Brain microvascular endothelial cell (primary cell): ENCODE data around the gene STOML2.

Source experiments
- DNase-seq: peaks from one replicate; pipeline ENCODE4 v3.0.0-alpha.2; 2020
- H3K27ac ChIP-seq: fragments of 250-450 bp; sonication (Bioruptor Pico); 2 replicates; pipeline ENCODE4 v1.5.1; 2020; ENCODE audit warnings: mild to moderate bottlenecking, moderate library complexity
- H3K27me3 ChIP-seq: fragments of 250-450 bp; sonication (Bioruptor Pico); replicated peaks from 2 replicates; pipeline ENCODE4 v1.5.1; 2020; ENCODE audit warnings: mild to moderate bottlenecking
- H3K36me3 ChIP-seq: fragments of 250-450 bp; sonication (Bioruptor Pico); replicated peaks from 2 replicates; pipeline ENCODE4 v1.5.1; 2020; ENCODE audit warnings: mild to moderate bottlenecking
- H3K4me3 ChIP-seq: 2 replicates; pipeline ENCODE4 v1.5.1; 2011; ENCODE audit warnings: low read depth, mild to moderate bottlenecking, control low read depth, low read length, moderate library complexity
- CTCF ChIP-seq: IDR thresholded peaks from 2 replicates; pipeline ENCODE4 v1.5.1; 2011; ENCODE audit warnings: low read depth, mild to moderate bottlenecking, moderate library complexity, low read length, control low read depth, inconsistent platforms; ENCODE audit errors: missing control alignments
- in situ Hi-C: cut with HindIII; loops from 2 replicates; pipeline ENCODE4 v1.10.0; 2017; ENCODE audit warnings: low sequenced_read_pairs, low pct_ligation_motif_present

STOML2 gene

DNA sequence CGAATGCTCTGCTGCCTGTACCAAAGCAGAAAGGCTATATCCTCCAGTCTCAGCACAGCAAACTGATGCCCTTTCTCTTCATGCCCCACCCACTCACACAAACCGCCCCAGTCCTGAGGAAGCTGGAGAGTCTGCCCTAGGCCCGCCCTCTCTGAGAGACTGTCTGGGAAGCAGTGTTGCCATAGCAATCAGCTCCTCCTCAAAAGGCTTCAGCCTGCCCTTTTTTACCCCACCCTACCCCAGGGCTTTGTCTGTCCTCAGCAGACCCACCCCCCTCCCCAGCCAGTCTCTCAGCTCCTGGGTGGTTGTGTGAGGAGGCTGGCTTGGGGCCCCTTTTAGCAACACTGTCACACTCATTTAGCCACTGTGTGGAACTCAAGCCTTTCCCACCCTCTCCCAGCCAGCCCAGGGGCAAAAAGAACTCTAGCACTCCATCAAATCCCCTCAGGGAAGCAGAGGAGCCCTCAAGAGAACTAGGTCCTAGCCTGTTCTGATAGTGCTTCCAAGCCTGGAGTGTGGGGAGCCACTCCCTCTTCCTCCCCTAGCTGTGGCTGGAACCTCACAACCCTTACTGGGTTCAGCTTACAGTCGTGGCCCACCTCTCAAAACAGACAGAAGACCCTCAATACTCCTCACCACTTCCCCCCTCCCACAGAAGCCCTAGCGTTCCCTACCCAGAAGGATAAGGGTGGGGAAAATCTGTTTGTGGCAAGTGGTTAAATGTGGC, 11.3 kb upstream of the STOML2 start:
- peak overlapping the region; percentile 94 for H3K4me3 ChIP-seq
- DNase-seq = peak; percentile 98
- H3K27me3 ChIP-seq = no peaks in the 10 kb centered on the region
- H3K27ac ChIP-seq = peak overlapping the region; percentile 89
- in situ Hi-C loops = no loop called here
- H3K36me3 ChIP-seq = no peaks in the 10 kb centered on the region
- no peak for TF ChIP-seq CTCF

GRCh38 chr9:35112257-35113020, 9.5 kb upstream of the STOML2 start:
- Histone ChIP-seq H3K36me3 (peaks cover 11% of the 10 kb centered on the region), H3K27me3 (no peaks in the 10 kb centered on the region), H3K27ac (peak overlapping the region; percentile 87), H3K4me3 (peak overlapping the region; percentile 18)
- in situ Hi-C loops = no loop called here
- DNase-seq = peak; percentile 32
- TF ChIP-seq CTCF = no peak

DNA sequence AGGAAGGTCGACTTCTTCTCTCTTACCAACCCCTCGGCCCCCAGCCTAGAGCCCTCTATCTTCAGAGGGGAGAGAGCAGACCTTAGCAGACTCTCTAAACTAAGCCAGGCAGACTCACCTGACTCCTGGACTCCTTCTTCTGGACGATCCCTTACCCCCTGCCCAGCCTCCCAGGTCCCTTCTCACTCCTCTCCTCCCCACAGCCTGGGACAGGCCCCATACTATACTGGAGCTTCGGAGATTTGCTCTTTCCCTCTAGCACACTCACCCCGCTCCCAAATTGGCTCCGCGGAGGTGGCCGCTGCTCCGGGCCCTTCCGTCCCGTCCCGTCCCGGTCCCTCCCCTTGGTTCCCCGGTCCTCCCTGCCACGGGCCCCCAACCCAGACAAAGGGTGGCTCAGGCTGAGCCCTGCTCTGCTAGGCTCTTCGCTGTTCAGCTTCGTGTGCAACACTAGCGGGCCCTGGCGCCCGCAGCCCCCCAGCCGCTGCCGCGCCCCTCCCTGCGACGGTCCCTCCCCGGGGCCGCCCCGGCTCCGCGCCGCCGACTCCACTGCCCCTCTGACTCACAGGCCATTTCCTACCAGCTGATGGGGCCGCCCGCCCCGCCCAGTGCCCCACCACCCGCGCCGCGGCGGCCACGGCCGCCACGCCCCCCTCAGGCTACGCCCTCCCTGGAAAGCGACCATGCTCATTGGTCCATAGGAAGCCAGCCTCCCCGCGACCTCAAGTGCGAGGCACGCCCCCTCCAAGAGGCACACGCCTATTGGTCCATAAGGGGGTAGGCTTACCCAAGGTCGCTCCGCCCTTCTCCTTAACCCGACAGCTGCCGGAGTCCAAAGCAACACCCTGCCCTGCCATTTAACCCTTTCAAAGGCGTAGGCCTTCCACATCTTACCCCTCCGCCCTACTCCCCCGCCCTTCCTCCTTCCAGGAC, 8.3 kb upstream of the STOML2 start:
- no peaks in the 10 kb centered on the region for H3K27me3 ChIP-seq
- peaks cover 18% of the 10 kb centered on the region for H3K36me3 ChIP-seq
- H3K4me3 ChIP-seq = peak overlapping the region; percentile 78
- TF ChIP-seq CTCF = no peak
- H3K27ac ChIP-seq = peak overlapping the region; percentile 96
- DNase-seq = peak; percentile 99
- in situ Hi-C loops = no loop called here

DNA sequence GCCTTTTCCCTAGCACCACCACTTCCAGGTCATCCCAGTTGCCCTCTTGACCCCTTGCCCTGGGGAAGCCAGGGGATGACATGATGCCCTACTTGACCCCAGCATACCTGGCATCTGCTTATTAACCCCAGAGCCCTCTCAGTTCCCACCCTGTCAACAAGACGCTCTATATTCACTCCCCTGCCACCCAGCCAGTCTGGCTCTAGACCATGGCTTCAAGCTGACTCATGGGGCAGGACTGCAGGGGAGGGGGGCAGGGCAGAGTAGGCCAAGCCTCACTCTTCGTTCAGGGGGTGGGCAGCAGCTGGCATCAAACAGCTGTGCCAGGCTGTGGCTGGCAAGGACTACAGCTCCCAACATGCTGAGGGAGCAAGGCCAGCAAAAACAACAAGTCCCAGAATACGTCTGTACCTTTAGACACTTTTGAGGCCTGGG, 7.4 kb upstream of the STOML2 start:
- in situ Hi-C loops = no loop called here
- H3K36me3 ChIP-seq = peaks cover 27% of the 10 kb centered on the region
- peak overlapping the region; percentile 78 for H3K4me3 ChIP-seq
- TF ChIP-seq CTCF = no peak
- H3K27me3 ChIP-seq = no peaks in the 10 kb centered on the region
- DNase-seq = peak; percentile 49
- H3K27ac ChIP-seq = peak overlapping the region; percentile 96

DNA sequence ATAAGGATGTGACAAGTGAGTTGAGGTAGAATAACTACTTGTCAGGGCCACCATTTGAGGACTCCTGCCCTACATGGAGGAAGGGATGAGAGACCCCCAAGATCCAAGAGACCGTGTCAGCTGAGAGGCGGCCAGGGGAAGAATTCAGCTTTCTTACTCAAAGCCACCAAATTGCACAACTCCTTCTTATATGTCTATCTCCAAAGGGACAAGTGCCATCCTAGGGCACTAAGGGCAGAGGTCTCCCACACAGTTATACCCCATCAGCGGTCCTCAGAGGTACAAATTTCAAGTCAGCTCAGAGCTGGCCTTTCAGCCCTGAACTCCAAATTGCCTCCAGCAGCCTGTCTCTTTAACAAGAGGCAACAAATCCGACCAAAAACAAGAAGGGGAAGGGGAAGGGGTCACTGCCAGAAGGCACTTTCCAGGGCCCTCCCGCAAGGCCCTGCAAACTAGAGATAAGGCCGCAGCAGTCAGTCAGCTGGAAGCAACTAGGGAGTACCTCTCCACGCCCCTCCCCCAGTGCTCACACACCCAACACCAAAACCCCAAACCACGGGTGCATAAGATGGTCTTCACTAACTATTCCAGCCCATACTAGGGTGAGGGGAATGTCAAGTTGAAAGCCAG, 6.1 kb upstream of the STOML2 start:
- in situ Hi-C loops = no loop called here
- TF ChIP-seq CTCF = no peak
- no peak for DNase-seq
- no peak overlapping the region for H3K4me3 ChIP-seq
- H3K27ac ChIP-seq = no peak overlapping the region
- no peaks in the 10 kb centered on the region for H3K27me3 ChIP-seq
- H3K36me3 ChIP-seq = peaks cover 40% of the 10 kb centered on the region
